ENCODE data around the gene CTU2. TPM values are rescaled to one million over a fixed set of nuclear protein-coding genes. Genes with fewer than 3 reads are reported as not detected.

CTU2 gene
- total and polyA plus RNA-seq, 8 donors, result 1.8 to 53.3 (median 14.8) TPM

DNA sequence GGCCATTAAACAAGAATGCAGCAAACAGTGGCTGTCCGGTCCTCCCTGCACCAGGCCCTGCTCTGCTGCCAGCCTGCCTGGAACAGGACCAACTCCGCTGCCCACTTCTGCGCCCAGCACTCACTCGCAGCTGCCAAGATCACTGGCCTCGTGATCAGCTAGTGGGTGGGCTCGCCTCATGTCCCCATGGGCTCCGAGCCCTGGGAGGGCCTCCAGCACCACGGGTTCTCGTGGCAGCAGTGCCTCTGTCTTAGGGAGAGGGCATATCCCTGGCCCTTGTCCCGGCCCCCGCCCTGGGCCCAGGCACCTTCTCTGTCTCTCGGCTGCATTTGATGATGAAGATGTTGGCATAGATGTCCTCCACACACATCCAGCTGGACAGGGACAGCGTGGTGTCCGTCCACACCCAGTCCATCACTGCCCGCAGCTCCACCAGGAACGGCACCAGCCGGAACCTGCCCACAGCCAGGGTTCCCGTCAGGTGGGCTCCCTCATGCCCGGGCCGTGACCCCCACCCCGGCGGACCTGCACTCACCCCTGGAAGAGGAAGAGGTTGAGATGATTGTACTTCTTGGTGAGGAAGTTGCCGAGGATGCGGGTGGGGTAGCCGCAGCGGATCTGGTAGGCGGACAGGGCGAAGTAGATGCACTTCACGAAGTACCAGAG, 13.1 kb downstream of the CTU2 start:
- Histone ChIP-seq H3K4me1 (no peaks in the 10 kb centered on the region), H3K9me3 (no peaks in the 10 kb centered on the region), H3K27me3 (no peaks in the 10 kb centered on the region), H3K27ac (peak overlapping the region in 1 of 5 donors; percentile 56), H3K4me3 (no peak overlapping the region), H3K36me3 (peaks cover 86 to 100% (median 100%) of the 10 kb centered on the region in 4 donors)
- DNase-seq, result peak in 1 of 2 donors; percentile 65
- 89 to 96% (median 92%) methylated on average over 17 to 29 of the region's 29 CpGs for WGBS, 5 donors
- intact Hi-C loops (cut with DNase I; ENCODE audit: low total_unique reads), result no loop called here
- TF ChIP-seq, protein P1, sequence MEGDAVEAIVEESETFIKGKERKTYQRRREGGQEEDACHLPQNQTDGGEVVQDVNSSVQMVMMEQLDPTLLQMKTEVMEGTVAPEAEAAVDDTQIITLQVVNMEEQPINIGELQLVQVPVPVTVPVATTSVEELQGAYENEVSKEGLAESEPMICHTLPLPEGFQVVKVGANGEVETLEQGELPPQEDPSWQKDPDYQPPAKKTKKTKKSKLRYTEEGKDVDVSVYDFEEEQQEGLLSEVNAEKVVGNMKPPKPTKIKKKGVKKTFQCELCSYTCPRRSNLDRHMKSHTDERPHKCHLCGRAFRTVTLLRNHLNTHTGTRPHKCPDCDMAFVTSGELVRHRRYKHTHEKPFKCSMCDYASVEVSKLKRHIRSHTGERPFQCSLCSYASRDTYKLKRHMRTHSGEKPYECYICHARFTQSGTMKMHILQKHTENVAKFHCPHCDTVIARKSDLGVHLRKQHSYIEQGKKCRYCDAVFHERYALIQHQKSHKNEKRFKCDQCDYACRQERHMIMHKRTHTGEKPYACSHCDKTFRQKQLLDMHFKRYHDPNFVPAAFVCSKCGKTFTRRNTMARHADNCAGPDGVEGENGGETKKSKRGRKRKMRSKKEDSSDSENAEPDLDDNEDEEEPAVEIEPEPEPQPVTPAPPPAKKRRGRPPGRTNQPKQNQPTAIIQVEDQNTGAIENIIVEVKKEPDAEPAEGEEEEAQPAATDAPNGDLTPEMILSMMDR (IDR thresholded peaks at IDR 0.05), result no peak
- peak in 1 of 3 donors; percentile 22 for TF ChIP-seq POLR2AphosphoS5 (IDR thresholded peaks at IDR 0.05)

DNA sequence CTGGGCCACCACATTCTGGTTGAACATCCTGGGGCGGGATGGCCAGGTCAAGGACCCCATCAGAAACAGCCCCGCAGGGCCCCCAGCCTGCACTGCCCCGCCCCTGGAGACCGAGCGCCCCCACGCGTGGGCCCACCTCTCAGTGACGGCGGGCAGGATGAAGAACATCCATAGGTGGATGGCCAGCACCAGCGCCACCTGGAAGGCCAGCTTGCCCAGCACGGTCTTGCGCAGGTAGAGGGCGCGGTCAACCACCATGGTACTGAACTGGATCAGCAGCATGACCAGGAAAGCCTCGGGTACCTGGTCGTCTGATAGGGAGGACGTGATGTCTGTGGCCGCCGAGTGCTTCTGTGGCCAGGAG, 13.6 kb downstream of the CTU2 start:
- WGBS, 5 donors, result 87 to 97% (median 95%) methylated on average over 5 to 19 of the region's 19 CpGs

DNA sequence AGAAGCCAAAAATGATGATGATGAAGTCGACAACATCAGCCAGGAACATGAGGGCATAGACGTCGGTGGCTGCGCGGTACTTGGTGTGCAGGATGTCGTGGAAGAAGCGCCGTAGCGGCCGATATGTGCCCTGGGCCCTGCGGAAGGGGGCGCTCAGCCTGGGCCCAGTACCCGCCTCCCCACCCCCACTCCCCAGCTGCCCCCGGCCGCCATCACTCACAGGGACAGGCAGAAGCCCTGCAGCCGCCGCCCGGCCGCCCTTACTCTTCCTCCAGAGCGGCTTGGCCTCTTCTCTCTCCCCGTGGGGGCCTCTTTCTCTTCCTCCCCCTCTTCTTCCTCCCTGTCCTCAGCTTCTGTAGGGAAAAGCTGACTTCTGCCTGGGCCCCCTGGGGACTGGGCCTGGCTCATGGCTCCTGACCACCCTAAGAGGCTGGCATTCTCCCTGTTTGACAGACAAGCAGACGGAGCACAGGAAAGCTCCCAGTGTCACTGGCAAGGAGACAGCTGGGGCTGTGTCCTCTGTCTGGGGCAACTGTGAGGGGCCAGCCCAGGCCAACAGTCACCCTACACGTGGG, 14.2 kb downstream of the CTU2 start:
- H3K36me3 ChIP-seq, result peaks cover 86 to 100% (median 100%) of the 10 kb centered on the region in 4 donors
- H3K4me3 ChIP-seq, result no peak overlapping the region
- whole genome bisulfite sequencing, 5 donors, result 91 to 96% (median 95%) methylated on average over 21 to 23 of the region's 23 CpGs
- H3K27me3 ChIP-seq, result no peaks in the 10 kb centered on the region
- intact Hi-C loops (cut with DNase I; ENCODE audit: low total_unique reads), result no loop called here
- DNase-seq, result no peak
- H3K9me3 ChIP-seq, result no peaks in the 10 kb centered on the region
- no peaks in the 10 kb centered on the region for H3K4me1 ChIP-seq
- no peak for TF ChIP-seq EP300 (IDR thresholded peaks at IDR 0.05)
- TF ChIP-seq POLR2A (IDR thresholded peaks at IDR 0.05), result no peak
- TF ChIP-seq POLR2AphosphoS5 (IDR thresholded peaks at IDR 0.05), result no peak
- TF ChIP-seq, protein P1 (IDR thresholded peaks at IDR 0.05), result no peak
- no peak overlapping the region for H3K27ac ChIP-seq

More for the DNA sequence above, 13.6 kb downstream of the CTU2 start:
- H3K4me1 ChIP-seq, result no peaks in the 10 kb centered on the region
- no peak overlapping the region for H3K4me3 ChIP-seq
- H3K27me3 ChIP-seq, result no peaks in the 10 kb centered on the region
- intact Hi-C loops (cut with DNase I; ENCODE audit: low total_unique reads), result no loop called here
- H3K27ac ChIP-seq, result peak overlapping the region in 1 of 5 donors; percentile 56
- peaks cover 86 to 100% (median 100%) of the 10 kb centered on the region in 4 donors for H3K36me3 ChIP-seq
- TF ChIP-seq, protein P1 (IDR thresholded peaks at IDR 0.05), result no peak
- TF ChIP-seq POLR2A (IDR thresholded peaks at IDR 0.05) (no peak), EP300 (IDR thresholded peaks at IDR 0.05) (no peak)
- DNase-seq, result no peak
- H3K9me3 ChIP-seq, result no peaks in the 10 kb centered on the region

DNA sequence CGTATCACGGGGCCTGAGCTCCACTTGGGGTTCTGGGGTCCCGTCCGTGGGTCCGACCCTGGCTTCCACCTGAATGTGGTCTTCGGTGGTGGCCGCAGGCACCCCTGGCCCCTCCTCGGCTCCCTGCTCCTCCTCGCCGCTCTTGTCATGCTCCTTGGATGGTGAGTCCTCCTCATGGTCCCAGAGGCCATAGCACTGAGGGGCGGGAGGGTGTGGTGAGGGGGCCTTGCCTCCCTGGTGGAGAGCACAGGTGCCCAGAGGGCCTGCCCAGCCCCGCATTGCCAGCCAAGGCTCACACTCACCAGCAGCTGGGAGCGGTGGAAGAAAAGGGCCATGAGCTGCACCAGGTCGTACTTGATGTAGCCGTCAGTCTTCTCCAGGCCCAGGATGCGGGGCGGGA, 14.9 kb downstream of the CTU2 start:
- H3K27ac ChIP-seq, result no peak overlapping the region
- H3K4me3 ChIP-seq, result no peak overlapping the region
- no peaks in the 10 kb centered on the region for H3K27me3 ChIP-seq
- WGBS, 5 donors, result 95 to 100% (median 97%) methylated on average over 5 to 17 of the region's 17 CpGs
- intact Hi-C loops (cut with DNase I; ENCODE audit: low total_unique reads), result no loop called here
- H3K4me1 ChIP-seq, result no peaks in the 10 kb centered on the region
- H3K36me3 ChIP-seq, result peaks cover 86 to 100% (median 100%) of the 10 kb centered on the region in 4 donors
- DNase-seq, result no peak
- H3K9me3 ChIP-seq, result no peaks in the 10 kb centered on the region
- TF ChIP-seq, protein P1 (IDR thresholded peaks at IDR 0.05), result no peak
- no peak for TF ChIP-seq POLR2AphosphoS5 (IDR thresholded peaks at IDR 0.05)

Measured in stomach (tissue), 9 donors.